HepG2 (cell line): ENCODE measurements around the gene PPP2R2D. TPM values are rescaled to one million over a fixed set of nuclear protein-coding genes. Genes with fewer than 3 reads are reported as not detected.

Source experiments
- DDIT3 ChIP-seq: sonication (generic); formaldehyde crosslinking; IDR thresholded peaks from 2 replicates; pipeline ENCODE4 v1.4.0; 2020; ENCODE audit warnings: mild to moderate bottlenecking, missing genetic modification reagents
- DR1 ChIP-seq: sonication (generic); formaldehyde crosslinking; IDR thresholded peaks from 2 replicates; pipeline ENCODE4 v1.8.0; 2021; ENCODE audit warnings: mild to moderate bottlenecking, missing genetic modification reagents, inconsistent platforms
- GPN1 ChIP-seq: sonication (generic); formaldehyde crosslinking; IDR thresholded peaks from 2 replicates; pipeline ENCODE4 v1.5.1; 2020; ENCODE audit warnings: missing genetic modification reagents, borderline replicate concordance
- HNF4G ChIP-seq, 2 experiments: sonication (generic) in 1 of 2; formaldehyde crosslinking in 1 of 2; IDR thresholded peaks; 2 replicates each; pipeline versions ENCODE4 v1.4.0 to v1.6.1; 2011 to 2020; ENCODE audit warnings: borderline replicate concordance in 2 of 2, low read depth in 2 of 2, mild to moderate bottlenecking in 2 of 2, low read length in 1 of 2, missing genetic modification reagents in 1 of 2, moderate library complexity in 1 of 2
- JUND ChIP-seq: sonication (generic); formaldehyde crosslinking; IDR thresholded peaks from 2 replicates; pipeline ENCODE4 v1.8.0; 2022; ENCODE audit warnings: mild to moderate bottlenecking, missing genetic modification reagents
- KAT8 ChIP-seq: IDR thresholded peaks from 2 replicates; pipeline ENCODE4 v1.6.1; 2016; ENCODE audit warnings: missing genetic modification reagents, missing compliant biosample characterization
- MEF2D ChIP-seq: sonication (generic); formaldehyde crosslinking; IDR thresholded peaks from 2 replicates; pipeline ENCODE4 v1.5.1; 2020; ENCODE audit warnings: mild to moderate bottlenecking, missing genetic modification reagents
- NONO ChIP-seq, 2 experiments: fragments of 450-650 bp in 1 of 2; sonication (generic) in 1 of 2; formaldehyde crosslinking in 1 of 2; IDR thresholded peaks in 1 of 2; conservative IDR thresholded peaks in 1 of 2; 2 replicates each; pipeline versions ENCODE4 v1.6.1 to v1.8.0; 2017 to 2022; ENCODE audit warnings: mild to moderate bottlenecking in 1 of 2, missing genetic modification reagents in 1 of 2, moderate library complexity in 1 of 2
- POLR2A ChIP-seq, 2 experiments: IDR thresholded peaks; 2 replicates each; pipeline ENCODE4 v1.6.1; 2011; ENCODE audit warnings: low read depth in 2 of 2, low read length in 2 of 2, mild to moderate bottlenecking in 1 of 2, moderate library complexity in 1 of 2; ENCODE audit not compliant: insufficient read depth in 1 of 2
- RXRA ChIP-seq: sonication (generic); formaldehyde crosslinking; IDR thresholded peaks from 2 replicates; pipeline ENCODE4 v1.5.1; 2020; ENCODE audit warnings: missing genetic modification reagents
- RXRB ChIP-seq: IDR thresholded peaks from 2 replicates; pipeline ENCODE4 v1.6.1; 2016; ENCODE audit warnings: borderline replicate concordance, missing genetic modification reagents, missing compliant biosample characterization
- SCMH1 ChIP-seq: sonication (generic); formaldehyde crosslinking; IDR thresholded peaks from 2 replicates; pipeline ENCODE4 v1.9.0; 2021; ENCODE audit warnings: missing genetic modification reagents, mild to moderate bottlenecking, borderline replicate concordance
- SMAD1 ChIP-seq: sonication (generic); formaldehyde crosslinking; IDR thresholded peaks from 2 replicates; pipeline ENCODE4 v1.4.0; 2020; ENCODE audit warnings: missing genetic modification reagents, low read depth, mild to moderate bottlenecking, borderline replicate concordance
- SOX13 ChIP-seq, 3 experiments: fragments of 450-650 bp in 1 of 3; sonication (generic) in 1 of 3; formaldehyde crosslinking in 1 of 3; IDR thresholded peaks in 2 of 3; conservative IDR thresholded peaks in 1 of 3; 2 replicates each; pipeline versions ENCODE4 v1.5.0 to v1.6.1; 2016 to 2020; ENCODE audit warnings: antibody characterized with exemption in 1 of 3, mild to moderate bottlenecking in 1 of 3, missing compliant biosample characterization in 1 of 3, missing genetic modification reagents in 1 of 3, moderate library complexity in 1 of 3
- SYNCRIP ChIP-seq: fragments of 200-400 bp; formaldehyde crosslinking; IDR thresholded peaks from 2 replicates; pipeline ENCODE4 v1.6.1; 2018; ENCODE audit warnings: mild to moderate bottlenecking, low read depth, low read length; ENCODE audit not compliant: insufficient read depth
- TBX2 ChIP-seq: sonication (generic); formaldehyde crosslinking; IDR thresholded peaks from 2 replicates; pipeline ENCODE4 v1.5.0; 2020; ENCODE audit warnings: missing genetic modification reagents, mild to moderate bottlenecking, borderline replicate concordance
- THAP8 ChIP-seq: sonication (generic); formaldehyde crosslinking; IDR thresholded peaks from 2 replicates; pipeline ENCODE4 v1.5.1; 2020; ENCODE audit warnings: missing genetic modification reagents, mild to moderate bottlenecking, borderline replicate concordance
- ZEB1 ChIP-seq: IDR thresholded peaks from 2 replicates; pipeline ENCODE4 v1.6.1; 2012; ENCODE audit warnings: mild to moderate bottlenecking, low read depth, inconsistent platforms; ENCODE audit not compliant: insufficient replicate concordance
- ZFX ChIP-seq: sonication (generic); formaldehyde crosslinking; IDR thresholded peaks from 2 replicates; pipeline ENCODE4 v1.4.0; 2020; ENCODE audit warnings: mild to moderate bottlenecking, low read depth, missing genetic modification reagents, moderate library complexity
- ZKSCAN1 ChIP-seq: fragments of 150-350 bp; IDR thresholded peaks from 2 replicates; pipeline ENCODE4 v1.6.1; 2014; ENCODE audit warnings: low read length
- ZNF136 ChIP-seq: sonication (generic); formaldehyde crosslinking; IDR thresholded peaks from 2 replicates; pipeline ENCODE4 v1.8.1; 2022; ENCODE audit warnings: low read depth, mild to moderate bottlenecking, moderate library complexity, missing genetic modification reagents
- ZNF34 ChIP-seq: sonication (generic); formaldehyde crosslinking; IDR thresholded peaks from 2 replicates; pipeline ENCODE4 v1.4.0; 2020; ENCODE audit warnings: mild to moderate bottlenecking, missing genetic modification reagents, borderline replicate concordance
- ZNF557 ChIP-seq: sonication (generic); formaldehyde crosslinking; IDR thresholded peaks from 2 replicates; pipeline ENCODE4 v1.4.0; 2020; ENCODE audit warnings: missing genetic modification reagents
- ZNF878 ChIP-seq: sonication (generic); formaldehyde crosslinking; IDR thresholded peaks from 2 replicates; pipeline ENCODE4 v1.8.1; 2023; ENCODE audit warnings: mild to moderate bottlenecking, missing genetic modification reagents, moderate library complexity
- ZUFSP ChIP-seq: sonication (generic); formaldehyde crosslinking; IDR thresholded peaks from 2 replicates; pipeline ENCODE4 v1.9.0; 2021; ENCODE audit warnings: missing genetic modification reagents, mild to moderate bottlenecking, borderline replicate concordance
- polyA plus RNA-seq, 8 experiments: library from polyadenylated mRNA; depleted of rRNA in 3 of 8; stranded (reverse) in 7 of 8; unstranded in 1 of 8; fragments of >200 nt; fragmentation: Illumina TruSeq in 4 of 8; extraction: Trizol in 4 of 8; gene quantifications; 2 replicates each; pipeline versions ENCODE4 v1.2.1 to v1.2.3, GENCODE V29; 2011 to 2016; ENCODE audit warnings: low read depth in 4 of 8, missing spikeins in 1 of 8, mixed read lengths in 1 of 8; ENCODE audit not compliant: insufficient read depth in 1 of 8
- total RNA-seq, 5 experiments: library from RNA; depleted of rRNA; stranded (reverse); fragments of >200 nt; fragmentation: Illumina TruSeq; extraction: Trizol; gene quantifications; 2 replicates each; pipeline ENCODE4 v1.2.3, GENCODE V29; 2016; ENCODE audit warnings: low read depth in 1 of 5

The PPP2R2D gene
- total and polyA plus RNA-seq, 2 of the 13 experiments (the other 11 are each of a cell fraction or from before 2014, with no cell fraction given) = 32.7 to 33.2 TPM

GRCh38 chr10:131885391-131886165 is 15.2 kb upstream of the PPP2R2D start (continued):
- TF ChIP-seq ZUFSP = no peak
- 0 out of 2 replicates have a peak, but pooled peaks have one; percentile 27 for TF ChIP-seq RXRB
- no peak for TF ChIP-seq THAP8 (CRISPR knock-in tag)
- TF ChIP-seq SMAD1 (CRISPR knock-in tag) = no peak
- no peak for TF ChIP-seq HNF4G (IDR thresholded peaks at IDR 0.05; ENCODE audit: borderline replicate concordance, low read depth, low read length)
- TF ChIP-seq HNF4G (CRISPR knock-in tag; IDR thresholded peaks at IDR 0.05; ENCODE audit: borderline replicate concordance, low read depth) = no peak
- TF ChIP-seq ZNF878 = no peak
- TF ChIP-seq NONO (IDR thresholded peaks at IDR 0.05) = no peak
- no peak; the same call in 1 of the 2 replicates for TF ChIP-seq NONO (CRISPR knock-in tag; conservative IDR thresholded peaks at IDR 0.05)
- TF ChIP-seq ZKSCAN1 = no peak
- TF ChIP-seq RXRA = no peak
- TF ChIP-seq ZNF557 (CRISPR knock-in tag) = no peak
- TF ChIP-seq DR1 = no peak
- no peak for TF ChIP-seq JUND (CRISPR knock-in tag)
- TF ChIP-seq KAT8 (CRISPR knock-in tag) = 0 out of 2 replicates have a peak, but pooled peaks have one; percentile 14
- TF ChIP-seq SYNCRIP = no peak
- TF ChIP-seq ZFX (CRISPR knock-in tag) = peak; percentile 69
- TF ChIP-seq POLR2A (IDR thresholded peaks at IDR 0.05; ENCODE audit: insufficient read depth in 1 of 2, low read depth in 2 of 2, low read length in 2 of 2) = no peak
- no peak for TF ChIP-seq ZNF34 (CRISPR knock-in tag)
- no peak for TF ChIP-seq ZNF136 (CRISPR knock-in tag)
- TF ChIP-seq DDIT3 (CRISPR knock-in tag) = no peak
- TF ChIP-seq SCMH1 = no peak
- TF ChIP-seq TBX2 (CRISPR knock-in tag) = no peak
- TF ChIP-seq MEF2D = no peak
- TF ChIP-seq GPN1 = no peak
- TF ChIP-seq ZEB1 = no peak
- TF ChIP-seq SOX13 (IDR thresholded peaks at IDR 0.05) = no peak
- TF ChIP-seq SOX13 (CRISPR knock-in tag; conservative IDR thresholded peaks at IDR 0.05 in 1 of 2, IDR thresholded peaks at IDR 0.05 in 1 of 2) = no peak
